ENCODE measurements around the gene TAF12. TPM values are rescaled to one million over a fixed set of nuclear protein-coding genes. Genes with fewer than 3 reads are reported as not detected.
"Not testable (repeated sequence)": the region's sequence is repeated elsewhere in the genome, so short reads cannot be mapped to it uniquely, and the experiment has no call there.

TAF12 gene
- polyA plus RNA-seq, 4 donors: 28.8 to 38.5 (median 32.2) TPM

- DNase-seq (ENCODE audit: low read depth in 4 of 4, low spot score in 3 of 4): not testable (repeated sequence)
Observed at GRCh38 chr1:28586585-28587391, 56.1 kb downstream of the TAF12 start.

GRCh38 chr1:28582248-28582615, 60.6 kb downstream of the TAF12 start:
- no peak for DNase-seq (ENCODE audit: low read depth in 4 of 4, low spot score in 3 of 4)

GRCh38 chr1:28581531-28582247, 61.2 kb downstream of the TAF12 start:
- DNase-seq (ENCODE audit: low read depth in 4 of 4, low spot score in 3 of 4): peak; percentile 89 to 92 (median 91)

GRCh38 chr1:28580722-28581530, 61.9 kb downstream of the TAF12 start:
- DNase-seq (ENCODE audit: low read depth in 4 of 4, low spot score in 3 of 4): no peak

- no peak for DNase-seq (ENCODE audit: low read depth in 4 of 4, low spot score in 3 of 4)
Observed at GRCh38 chr1:28579401-28579800, 63.5 kb downstream of the TAF12 start.

GRCh38 chr1:28578696-28579218, 64.1 kb downstream of the TAF12 start:
- no peak for DNase-seq (ENCODE audit: low read depth in 4 of 4, low spot score in 3 of 4)

- DNase-seq (ENCODE audit: low read depth in 4 of 4, low spot score in 3 of 4): no peak
Observed at GRCh38 chr1:28577738-28578536, 64.9 kb downstream of the TAF12 start.

- DNase-seq (ENCODE audit: low read depth in 4 of 4, low spot score in 3 of 4): no peak
Observed at GRCh38 chr1:28577052-28577678, 65.7 kb downstream of the TAF12 start.

GRCh38 chr1:28573564-28573963, 69.3 kb downstream of the TAF12 start:
- DNase-seq (ENCODE audit: low read depth in 4 of 4, low spot score in 3 of 4): no peak

- not testable (repeated sequence) for DNase-seq (ENCODE audit: low read depth in 4 of 4, low spot score in 3 of 4)
Observed at GRCh38 chr1:28572891-28573290, 70.0 kb downstream of the TAF12 start.

- no peak for DNase-seq (ENCODE audit: low read depth in 4 of 4, low spot score in 3 of 4)
Observed at GRCh38 chr1:28571911-28572310, 71.0 kb downstream of the TAF12 start.

GRCh38 chr1:28566931-28567330, 75.9 kb downstream of the TAF12 start:
- DNase-seq (ENCODE audit: low read depth in 4 of 4, low spot score in 3 of 4): no peak

GRCh38 chr1:28565726-28566125, 77.1 kb downstream of the TAF12 start:
- DNase-seq (ENCODE audit: low read depth in 4 of 4, low spot score in 3 of 4): no peak

- DNase-seq (ENCODE audit: low read depth in 4 of 4, low spot score in 3 of 4): no peak
Observed at GRCh38 chr1:28565040-28565439, 77.8 kb downstream of the TAF12 start.

- no peak for DNase-seq (ENCODE audit: low read depth in 4 of 4, low spot score in 3 of 4)
Observed at GRCh38 chr1:28564310-28564709, 78.6 kb downstream of the TAF12 start.

GRCh38 chr1:28560886-28561285, 82.0 kb downstream of the TAF12 start:
- DNase-seq (ENCODE audit: low read depth in 4 of 4, low spot score in 3 of 4): no peak
